HCT116 (cell line): ENCODE data around the gene ZFYVE19. TPM values are rescaled to one million over a fixed set of nuclear protein-coding genes. Genes with fewer than 3 reads are reported as not detected.
A peak's percentile ranks its signal among the peaks of the same experiment; 100 is the strongest.

Experiments
- ATAC-seq: fragments of 200-7000 bp; cut with Tn5 transposase; 2 replicates; pipeline ENCODE4 v1.9.1; 2020; ENCODE audit warnings: mild to moderate bottlenecking, moderate library complexity
- BruUV-seq: library from RNA; stranded (reverse); fragments of 400-500 nt; replicated peaks from 2 replicates; lab custom pipeline; 2021; lab: Mats Ljungman, UMichigan
- CTCF ChIA-PET: fragments of 300-600 bp; sonication (Branson Sonifier 250); formaldehyde crosslinking; loops from one replicate; lab custom pipeline; 2021; ENCODE audit warnings: antibody characterized with exemption; lab: Charles Lee
- POLR2A ChIA-PET: fragments of 300-600, 350-600 bp; sonication (Branson Sonifier 250); formaldehyde crosslinking; loops from one replicate; lab custom pipeline; 2021; ENCODE audit warnings: antibody characterized with exemption; lab: Charles Lee
- RAD21 ChIA-PET, 2 experiments: fragments of 300-600 bp; sonication (Branson Sonifier 250); formaldehyde crosslinking; loops; one replicate each; lab custom pipeline; 2023; ENCODE audit warnings: low total read pairs in 2 of 2; ENCODE audit not compliant: uncharacterized antibody in 2 of 2, unreplicated experiment in 2 of 2, low non-redundant PET in 1 of 2; lab: Charles Lee
- DNase-seq: peaks from one replicate; pipeline ENCODE4 v3.0.0-alpha.2; 2010; ENCODE audit warnings: low read depth, low spot score
- H2AFZ ChIP-seq: fragments of 200-600 bp; shearing (Covaris generic), sonication (generic); 2 replicates; pipeline ENCODE4 v1.6.1; 2017; ENCODE audit warnings: low read depth, mixed run types, mixed read lengths, antibody characterized with exemption, low read length; ENCODE audit not compliant: poor library complexity, severe bottlenecking
- H3K27ac ChIP-seq: 2 replicates; pipeline ENCODE4 v1.5.1; 2012; ENCODE audit warnings: low read depth, low read length
- H3K27me3 ChIP-seq: fragments of 200-600 bp; sonication (generic); 2 replicates; pipeline ENCODE4 v1.6.1; 2016; ENCODE audit warnings: mixed run types, low read length, mixed read lengths; ENCODE audit not compliant: insufficient read depth
- H3K36me3 ChIP-seq, 2 experiments: fragments of 200-500 bp in 1 of 2; fragments of 200-600 bp in 1 of 2; sonication (Bioruptor generic) in 1 of 2; sonication (generic) in 1 of 2; 2 replicates each; pipeline versions ENCODE4 v1.5.1 to v1.6.1; 2014 to 2016; ENCODE audit warnings: low read length in 2 of 2, inconsistent platforms in 1 of 2, mixed read lengths in 1 of 2, mixed run types in 1 of 2; ENCODE audit not compliant: insufficient read depth in 2 of 2, control insufficient read depth in 1 of 2
- H3K4me1 ChIP-seq, 2 experiments: fragments of 200-600 bp in 1 of 2; sonication (generic) in 1 of 2; 2 replicates each; pipeline versions ENCODE4 v1.5.1 to v1.6.1; 2012 to 2017; ENCODE audit warnings: low read length in 2 of 2, inconsistent platforms in 1 of 2, mild to moderate bottlenecking in 1 of 2, mixed read lengths in 1 of 2, mixed run types in 1 of 2, moderate library complexity in 1 of 2; ENCODE audit not compliant: insufficient read depth in 2 of 2, control insufficient read depth in 1 of 2
- H3K4me2 ChIP-seq: fragments of 200-600 bp; sonication (generic); 2 replicates; pipeline ENCODE4 v1.6.1; 2017; ENCODE audit warnings: mixed run types, low read length, mixed read lengths
- H3K4me3 ChIP-seq, 2 experiments: fragments of 200-600 bp in 1 of 2; sonication (generic) in 1 of 2; replicated peaks in 1 of 2; 2 replicates each; pipeline ENCODE4 v1.5.1; 2011 to 2016; ENCODE audit warnings: low read length in 2 of 2, control low read depth in 1 of 2, low read depth in 1 of 2, mild to moderate bottlenecking in 1 of 2, mixed read lengths in 1 of 2, mixed run types in 1 of 2
- H3K79me2 ChIP-seq: fragments of 200-600 bp; sonication (generic); 2 replicates; pipeline ENCODE4 v1.6.1; 2017; ENCODE audit warnings: mild to moderate bottlenecking, mixed run types, low read length, moderate library complexity, mixed read lengths; ENCODE audit not compliant: insufficient read depth
- H3K9ac ChIP-seq: fragments of 200-600 bp; sonication (generic); 2 replicates; pipeline ENCODE4 v1.6.1; 2016; ENCODE audit warnings: low read length, mixed read lengths
- H3K9me2 ChIP-seq: fragments of 200-600 bp; sonication (generic), shearing (Covaris generic); 2 replicates; pipeline ENCODE4 v1.6.1; 2017; ENCODE audit warnings: mixed run types, mild to moderate bottlenecking, moderate library complexity; ENCODE audit not compliant: insufficient read depth
- H3K9me3 ChIP-seq, 2 experiments: fragments of 200-500 bp in 1 of 2; fragments of 200-600 bp in 1 of 2; sonication (Bioruptor generic) in 1 of 2; sonication (generic) in 1 of 2; 2 replicates each; pipeline ENCODE4 v1.6.1; 2014 to 2017; ENCODE audit warnings: low read length in 2 of 2, mixed read lengths in 2 of 2, inconsistent platforms in 1 of 2, low read depth in 1 of 2, mild to moderate bottlenecking in 1 of 2, mixed run types in 1 of 2, moderate library complexity in 1 of 2; ENCODE audit not compliant: control insufficient read depth in 1 of 2, insufficient read depth in 1 of 2
- H4K20me1 ChIP-seq: fragments of 200-600 bp; sonication (generic), shearing (Covaris generic); 2 replicates; pipeline ENCODE4 v1.6.1; 2017; ENCODE audit warnings: mixed run types, mild to moderate bottlenecking, moderate library complexity; ENCODE audit not compliant: insufficient read depth
- POLR2A ChIP-seq: IDR thresholded peaks from 2 replicates; pipeline ENCODE4 v1.7.0; 2011; ENCODE audit warnings: borderline replicate concordance; ENCODE audit not compliant: insufficient read depth, insufficient read length; ENCODE audit errors: extremely low read depth
- POLR2AphosphoS5 ChIP-seq: IDR thresholded peaks from 2 replicates; pipeline ENCODE4 v1.6.1; 2011; ENCODE audit warnings: mild to moderate bottlenecking, low read depth, low read length, moderate library complexity
- TCF7L2 ChIP-seq: IDR thresholded peaks from 2 replicates; pipeline ENCODE4 v1.7.0; 2011; ENCODE audit warnings: borderline replicate concordance, inconsistent platforms; ENCODE audit not compliant: insufficient read depth, insufficient read length; ENCODE audit errors: extremely low read depth
- ZFX ChIP-seq: fragments of 450-650 bp; IDR thresholded peaks from 2 replicates; pipeline ENCODE4 v1.6.1; 2017
- intact Hi-C: fragments of 100-400 bp; cut with micrococcal nuclease; formaldehyde crosslinking; loops from 2 replicates; pipeline ENCODE4 v1.10.0; 2022
- total RNA-seq: library from RNA; stranded (reverse); gene quantifications from one replicate; pipeline ENCODE4 v1.2.1, GENCODE V29; 2021; ENCODE audit not compliant: unreplicated experiment
- TF ChIP-seq, protein P1 (sequence below), 3 experiments: fragments of 200-600 bp in 1 of 3; sonication (generic) in 1 of 3; IDR thresholded peaks in 2 of 3; conservative IDR thresholded peaks in 1 of 3; 2 replicates each; pipeline ENCODE4 v1.5.1; 2012 to 2017; ENCODE audit warnings: low read depth in 2 of 3, low read length in 2 of 3, antibody characterized with exemption in 1 of 3, borderline replicate concordance in 1 of 3, control low read depth in 1 of 3, mild to moderate bottlenecking in 1 of 3, mixed read lengths in 1 of 3, mixed run types in 1 of 3, moderate library complexity in 1 of 3; ENCODE audit not compliant: insufficient read depth in 1 of 3
- TF ChIP-seq, protein P2 (sequence below): IDR thresholded peaks from 2 replicates; pipeline ENCODE4 v1.6.1; 2012

Gene ZFYVE19
- total RNA-seq, 1 experiment from 2014 or later: 29.1 TPM

DNA sequence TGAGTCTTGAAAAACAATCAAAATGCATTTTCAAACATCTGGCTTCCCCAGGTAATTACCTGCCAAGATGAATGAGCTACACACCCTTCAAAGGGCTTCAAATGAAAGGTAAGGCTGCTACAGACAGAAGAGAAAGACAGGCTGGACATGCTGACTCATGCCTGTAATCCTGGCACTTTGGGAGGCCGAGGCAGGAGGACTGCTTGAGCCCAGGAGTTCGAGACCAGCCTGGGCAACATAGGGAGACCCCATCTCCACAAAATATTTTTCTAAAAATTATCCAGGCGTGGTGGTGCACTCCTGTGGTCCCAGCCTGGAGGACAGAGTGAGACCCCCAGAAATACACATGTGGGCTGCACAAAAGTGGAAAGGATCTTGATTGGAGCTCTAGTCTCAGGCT lies 14.5 kb upstream of the ZFYVE19 start (continued):
- TF ChIP-seq, protein P1, sequence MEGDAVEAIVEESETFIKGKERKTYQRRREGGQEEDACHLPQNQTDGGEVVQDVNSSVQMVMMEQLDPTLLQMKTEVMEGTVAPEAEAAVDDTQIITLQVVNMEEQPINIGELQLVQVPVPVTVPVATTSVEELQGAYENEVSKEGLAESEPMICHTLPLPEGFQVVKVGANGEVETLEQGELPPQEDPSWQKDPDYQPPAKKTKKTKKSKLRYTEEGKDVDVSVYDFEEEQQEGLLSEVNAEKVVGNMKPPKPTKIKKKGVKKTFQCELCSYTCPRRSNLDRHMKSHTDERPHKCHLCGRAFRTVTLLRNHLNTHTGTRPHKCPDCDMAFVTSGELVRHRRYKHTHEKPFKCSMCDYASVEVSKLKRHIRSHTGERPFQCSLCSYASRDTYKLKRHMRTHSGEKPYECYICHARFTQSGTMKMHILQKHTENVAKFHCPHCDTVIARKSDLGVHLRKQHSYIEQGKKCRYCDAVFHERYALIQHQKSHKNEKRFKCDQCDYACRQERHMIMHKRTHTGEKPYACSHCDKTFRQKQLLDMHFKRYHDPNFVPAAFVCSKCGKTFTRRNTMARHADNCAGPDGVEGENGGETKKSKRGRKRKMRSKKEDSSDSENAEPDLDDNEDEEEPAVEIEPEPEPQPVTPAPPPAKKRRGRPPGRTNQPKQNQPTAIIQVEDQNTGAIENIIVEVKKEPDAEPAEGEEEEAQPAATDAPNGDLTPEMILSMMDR (IDR thresholded peaks at IDR 0.05 in 2 of 3, conservative IDR thresholded peaks at IDR 0.05 in 1 of 3; ENCODE audit: borderline replicate concordance in 1 of 3, insufficient read depth in 1 of 3, low read depth in 2 of 3, low read length in 2 of 3): no peak
- TF ChIP-seq POLR2A: no peak
- TF ChIP-seq TCF7L2: no peak
- TF ChIP-seq ZFX: no peak
- TF ChIP-seq, all 23 proteins: peak for 0

DNA sequence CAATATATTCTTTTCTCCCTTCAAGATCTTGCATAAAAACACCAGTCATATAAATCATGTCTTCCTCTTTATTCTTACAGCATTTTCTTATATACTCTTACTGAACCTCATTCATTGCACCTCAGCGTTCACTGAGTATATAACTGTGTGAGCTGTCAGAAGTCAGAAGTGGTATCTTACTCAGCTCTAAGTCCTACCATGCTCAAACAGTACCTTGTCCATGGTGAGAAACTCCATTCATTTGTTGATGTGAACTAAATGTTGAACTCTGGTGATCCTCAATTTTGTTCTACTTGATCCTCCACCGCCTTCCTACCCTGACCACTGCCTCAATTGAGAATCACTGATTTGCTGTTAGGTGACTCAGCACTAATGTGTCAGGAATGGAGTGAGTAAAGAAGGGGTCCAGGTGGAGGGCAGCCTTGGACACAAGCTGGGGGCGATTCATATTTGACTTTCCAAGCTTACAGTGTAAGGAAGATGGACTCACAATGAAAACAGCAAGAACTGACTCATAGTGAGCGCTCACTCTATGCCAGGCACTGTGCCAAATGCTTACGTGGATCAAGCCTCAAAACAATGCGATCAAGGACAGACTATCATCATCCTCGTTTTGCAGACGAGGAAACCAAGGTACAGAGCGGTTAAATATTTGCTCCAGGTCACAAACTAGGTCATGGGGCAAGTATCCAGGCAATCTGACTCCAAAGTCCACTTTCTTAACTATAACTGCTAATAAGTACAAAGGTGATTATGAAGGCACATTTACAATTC lies 13.5 kb upstream of the ZFYVE19 start:
- ATAC-seq: peak; percentile 76
- Histone ChIP-seq H3K4me1 (peaks cover 81 to 87% of the 10 kb centered on the region in 2 experiments), H3K27ac (peak overlapping the region; percentile 79), H3K27me3 (no peaks in the 10 kb centered on the region), H3K9me2 (no peaks in the 10 kb centered on the region), H3K4me3 (peak overlapping the region in 1 of 2 experiments; percentile 24; a peak in 2 of 4 replicates), H3K4me2 (peak overlapping the region; percentile 66), H4K20me1 (no peaks in the 10 kb centered on the region), H3K9me3 (no peaks in the 10 kb centered on the region), H2AFZ (no peak overlapping the region), H3K9ac (peak overlapping the region; percentile 38), H3K79me2 (peaks cover 55% of the 10 kb centered on the region), H3K36me3 (no peaks in the 10 kb centered on the region)
- ChIA-PET RAD21 (no interaction called here), POLR2A (interaction anchor here (0.7 to 2.7 kb wide), 2 partner anchors 14 to 122 kb away, joined by 3 to 9 read pairs; partner anchors contain the start of genes DNAJC17 and ZFYVE19), CTCF (no interaction called here)
- peak; percentile 61 for TF ChIP-seq POLR2AphosphoS5
- TF ChIP-seq, protein P2, sequence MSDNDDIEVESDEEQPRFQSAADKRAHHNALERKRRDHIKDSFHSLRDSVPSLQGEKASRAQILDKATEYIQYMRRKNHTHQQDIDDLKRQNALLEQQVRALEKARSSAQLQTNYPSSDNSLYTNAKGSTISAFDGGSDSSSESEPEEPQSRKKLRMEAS: no peak
- DNase-seq: peak; percentile 92
- intact Hi-C loops: no loop called here
- BruUV-seq: no TSS peak
